MG63 (cell line): Measurements from ENCODE around the gene ECE1. TPM values are rescaled to one million over a fixed set of nuclear protein-coding genes. Genes with fewer than 3 reads are reported as not detected.
"Not testable (repeated sequence)": the region's sequence is repeated elsewhere in the genome, so short reads cannot be mapped to it uniquely, and the experiment has no call there.

ENCODE experiments used
- DNase-seq: peaks from one replicate; pipeline ENCODE4 v3.0.0-alpha.2; 2020
- H3K27me3 ChIP-seq: fragments of 250-450 bp; sonication (Bioruptor Pico); 2 replicates; pipeline ENCODE4 v1.5.1; 2020; ENCODE audit warnings: mild to moderate bottlenecking, moderate library complexity
- H3K36me3 ChIP-seq: fragments of 250-450 bp; sonication (Bioruptor Pico); 2 replicates; pipeline ENCODE4 v1.5.1; 2020; ENCODE audit warnings: mild to moderate bottlenecking, moderate library complexity
- H3K4me3 ChIP-seq: fragments of 250-450 bp; sonication (Bioruptor Pico); 2 replicates; pipeline ENCODE4 v1.5.1; 2020; ENCODE audit warnings: mild to moderate bottlenecking, moderate library complexity
- H3K9me3 ChIP-seq: fragments of 250-450 bp; sonication (Bioruptor Pico); 2 replicates; pipeline ENCODE4 v1.5.1; 2020; ENCODE audit warnings: mild to moderate bottlenecking, moderate library complexity
- total RNA-seq: library from RNA; depleted of rRNA; stranded (reverse); fragments of >200 nt; shearing (Covaris generic); gene quantifications from 2 replicates; pipeline ENCODE4 v1.2.3, GENCODE V29; 2014; ENCODE audit warnings: low replicate concordance

ECE1 gene
- total RNA-seq, 1 experiment from 2014 or later, result 10.5 TPM

- H3K36me3 ChIP-seq, result no peaks in the 10 kb centered on the region
- no peaks in the 10 kb centered on the region for H3K27me3 ChIP-seq
- peak overlapping the region; percentile 46 for H3K4me3 ChIP-seq
- H3K9me3 ChIP-seq, result no peaks in the 10 kb centered on the region
- no peak for DNase-seq
Measured at GRCh38 chr1:21290546-21290944, 282 bp upstream of the ECE1 start.

- H3K9me3 ChIP-seq, result no peaks in the 10 kb centered on the region
- H3K4me3 ChIP-seq, result no peak overlapping the region
- H3K27me3 ChIP-seq, result no peaks in the 10 kb centered on the region
- H3K36me3 ChIP-seq, result no peaks in the 10 kb centered on the region
- no peak for DNase-seq
Measured at GRCh38 chr1:21289127-21289526, 1.1 kb downstream of the ECE1 start.

GRCh38 chr1:21287905-21288514, 2.3 kb downstream of the ECE1 start:
- DNase-seq, result no peak
- H3K9me3 ChIP-seq, result no peaks in the 10 kb centered on the region
- no peaks in the 10 kb centered on the region for H3K36me3 ChIP-seq
- H3K27me3 ChIP-seq, result no peaks in the 10 kb centered on the region
- no peak overlapping the region for H3K4me3 ChIP-seq

GRCh38 chr1:21285386-21285785, 4.9 kb downstream of the ECE1 start:
- not testable (repeated sequence) for H3K4me3 ChIP-seq, H3K9me3 ChIP-seq, H3K36me3 ChIP-seq, DNase-seq, H3K27me3 ChIP-seq

GRCh38 chr1:21285055-21285372, 5.2 kb downstream of the ECE1 start:
- H3K27me3 ChIP-seq, result no peaks in the 10 kb centered on the region

GRCh38 chr1:21284206-21285054, 5.8 kb downstream of the ECE1 start:
- H3K27me3 ChIP-seq, result no peaks in the 10 kb centered on the region
- no peak overlapping the region for H3K4me3 ChIP-seq
- H3K36me3 ChIP-seq, result no peaks in the 10 kb centered on the region
- no peaks in the 10 kb centered on the region for H3K9me3 ChIP-seq
- no peak for DNase-seq

More at GRCh38 chr1:21285055-21285372, 5.2 kb downstream of the ECE1 start:
- DNase-seq, result no peak
- Histone ChIP-seq H3K36me3 (no peaks in the 10 kb centered on the region), H3K9me3 (no peaks in the 10 kb centered on the region), H3K4me3 (no peak overlapping the region)

GRCh38 chr1:21283524-21283923, 6.7 kb downstream of the ECE1 start:
- no peak for DNase-seq

GRCh38 chr1:21282020-21282419, 8.2 kb downstream of the ECE1 start:
- DNase-seq, H3K9me3 ChIP-seq, H3K27me3 ChIP-seq, H3K36me3 ChIP-seq, H3K4me3 ChIP-seq: not testable (repeated sequence)

More at GRCh38 chr1:21283524-21283923, 6.7 kb downstream of the ECE1 start:
- Histone ChIP-seq H3K9me3 (no peaks in the 10 kb centered on the region), H3K4me3 (no peak overlapping the region), H3K27me3 (no peaks in the 10 kb centered on the region), H3K36me3 (no peaks in the 10 kb centered on the region)

GRCh38 chr1:21280482-21280881, 9.8 kb downstream of the ECE1 start:
- DNase-seq, result no peak
- no peaks in the 10 kb centered on the region for H3K36me3 ChIP-seq
- no peaks in the 10 kb centered on the region for H3K9me3 ChIP-seq
- no peak overlapping the region for H3K4me3 ChIP-seq
- no peaks in the 10 kb centered on the region for H3K27me3 ChIP-seq

- no peaks in the 10 kb centered on the region for H3K36me3 ChIP-seq
- no peaks in the 10 kb centered on the region for H3K27me3 ChIP-seq
- no peaks in the 10 kb centered on the region for H3K9me3 ChIP-seq
- no peak for DNase-seq
- H3K4me3 ChIP-seq, result no peak overlapping the region
Measured at GRCh38 chr1:21280011-21280471, 10.2 kb downstream of the ECE1 start.

- H3K27me3 ChIP-seq, result no peaks in the 10 kb centered on the region
- no peaks in the 10 kb centered on the region for H3K36me3 ChIP-seq
- DNase-seq, result no peak
- H3K9me3 ChIP-seq, result no peaks in the 10 kb centered on the region
- no peak overlapping the region for H3K4me3 ChIP-seq
Measured at GRCh38 chr1:21278860-21279845, 11.1 kb downstream of the ECE1 start.

- no peaks in the 10 kb centered on the region for H3K36me3 ChIP-seq
- no peak for DNase-seq
- no peaks in the 10 kb centered on the region for H3K27me3 ChIP-seq
- no peaks in the 10 kb centered on the region for H3K9me3 ChIP-seq
- H3K4me3 ChIP-seq, result no peak overlapping the region
Measured at GRCh38 chr1:21278208-21278859, 11.9 kb downstream of the ECE1 start.

GRCh38 chr1:21277180-21277579, 13.1 kb downstream of the ECE1 start:
- Histone ChIP-seq H3K4me3 (no peak overlapping the region), H3K36me3 (no peaks in the 10 kb centered on the region), H3K27me3 (no peaks in the 10 kb centered on the region), H3K9me3 (no peaks in the 10 kb centered on the region)
- DNase-seq, result no peak

- no peaks in the 10 kb centered on the region for H3K36me3 ChIP-seq
- H3K27me3 ChIP-seq, result no peaks in the 10 kb centered on the region
- no peak for DNase-seq
- no peak overlapping the region for H3K4me3 ChIP-seq
- H3K9me3 ChIP-seq, result no peaks in the 10 kb centered on the region
Measured at GRCh38 chr1:21272540-21272939, 17.7 kb downstream of the ECE1 start.

- no peak for DNase-seq
- Histone ChIP-seq H3K4me3 (no peak overlapping the region), H3K9me3 (no peaks in the 10 kb centered on the region), H3K27me3 (no peaks in the 10 kb centered on the region), H3K36me3 (no peaks in the 10 kb centered on the region)
Measured at GRCh38 chr1:21271550-21271949, 18.7 kb downstream of the ECE1 start.

GRCh38 chr1:21270086-21270689, 20.1 kb downstream of the ECE1 start:
- no peak overlapping the region for H3K4me3 ChIP-seq
- H3K36me3 ChIP-seq, result no peaks in the 10 kb centered on the region
- no peaks in the 10 kb centered on the region for H3K9me3 ChIP-seq
- no peaks in the 10 kb centered on the region for H3K27me3 ChIP-seq
- DNase-seq, result peak; percentile 42
